Measurements from ENCODE around the gene TMEM161A. TPM values are rescaled to one million over a fixed set of nuclear protein-coding genes. Genes with fewer than 3 reads are reported as not detected.
"Not testable (repeated sequence)": the region's sequence is repeated elsewhere in the genome, so short reads cannot be mapped to it uniquely, and the experiment has no call there.

TMEM161A gene
- total RNA-seq, 1 donor from 2014 or later, result 45.2 TPM

DNA sequence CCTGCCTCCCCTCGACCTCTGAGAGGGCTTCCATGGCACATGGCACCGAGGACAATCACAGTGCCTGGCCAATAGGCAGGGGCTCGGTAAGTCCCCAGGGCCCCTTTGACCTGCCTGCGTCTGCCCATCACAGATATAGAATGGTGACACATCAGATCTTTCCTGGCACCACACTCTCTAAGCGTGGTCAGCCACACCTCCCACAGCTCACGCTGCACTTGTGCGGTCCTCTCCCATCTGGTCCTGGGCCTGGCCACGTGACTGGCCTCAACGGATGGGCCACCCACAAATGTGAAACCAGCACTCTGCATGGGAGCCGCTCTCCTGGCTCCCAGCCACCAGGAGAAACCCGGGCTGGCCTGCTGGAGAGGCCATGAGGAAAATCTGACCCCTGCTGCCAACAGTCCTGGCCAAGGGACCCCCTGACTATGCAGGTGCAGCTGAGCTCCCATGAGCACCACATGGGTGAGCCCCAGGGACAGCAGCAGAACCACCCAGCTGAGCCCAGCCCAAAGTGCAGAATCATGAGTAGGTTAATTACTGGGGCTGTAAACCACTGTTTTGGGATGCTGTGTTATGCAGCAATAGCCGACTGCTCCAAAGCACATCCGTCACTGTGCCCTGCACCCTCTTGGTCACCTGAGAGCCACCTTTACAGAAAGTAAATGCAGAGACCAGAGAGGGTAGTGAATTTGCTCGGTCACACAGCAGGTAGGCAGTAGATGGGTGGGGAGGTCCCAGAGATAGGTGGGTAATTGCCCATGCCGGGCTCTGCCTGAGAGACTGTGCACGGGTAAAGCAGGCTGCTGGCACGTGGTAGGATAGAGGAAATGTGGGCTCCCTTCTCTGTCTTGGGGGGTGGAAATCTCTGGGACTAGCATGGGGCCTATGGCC lies 41.5 kb upstream of the TMEM161A start:
- H3K4me1 Mint-ChIP-seq (ENCODE audit: unreplicated experiment), result no peaks in the 10 kb centered on the region
- H3K9me3 Mint-ChIP-seq, result no peaks in the 10 kb centered on the region
- H3K4me3 Mint-ChIP-seq, result no peak overlapping the region
- TF ChIP-seq CTCF (conservative IDR thresholded peaks at IDR 0.05), result no peak
- no peak for DNase-seq (ENCODE audit: extremely low spot score, unreplicated experiment)
- H3K36me3 Mint-ChIP-seq, result peaks cover 9% of the 10 kb centered on the region
- no peak overlapping the region for H3K27ac Mint-ChIP-seq
- H3K27me3 Mint-ChIP-seq, result no peaks in the 10 kb centered on the region

- H3K27ac Mint-ChIP-seq, result no peak overlapping the region
- H3K4me3 Mint-ChIP-seq, result no peak overlapping the region
- TF ChIP-seq CTCF (conservative IDR thresholded peaks at IDR 0.05), result no peak
- no peaks in the 10 kb centered on the region for H3K4me1 Mint-ChIP-seq (ENCODE audit: unreplicated experiment)
- H3K27me3 Mint-ChIP-seq, result no peaks in the 10 kb centered on the region
- no peak for DNase-seq (ENCODE audit: extremely low spot score, unreplicated experiment)
- H3K9me3 Mint-ChIP-seq, result no peaks in the 10 kb centered on the region
- peaks cover 6% of the 10 kb centered on the region for H3K36me3 Mint-ChIP-seq
Observed at GRCh38 chr19:19176950-19177349, 38.7 kb upstream of the TMEM161A start.

GRCh38 chr19:19173243-19173642 lies 35.0 kb upstream of the TMEM161A start:
- H3K27ac Mint-ChIP-seq; H3K4me3 Mint-ChIP-seq; H3K9me3 Mint-ChIP-seq; H3K36me3 Mint-ChIP-seq; H3K4me1 Mint-ChIP-seq (ENCODE audit: unreplicated experiment); DNase-seq (ENCODE audit: extremely low spot score, unreplicated experiment): not testable (repeated sequence)
- peaks cover 19% of the 10 kb centered on the region for H3K27me3 Mint-ChIP-seq

DNA sequence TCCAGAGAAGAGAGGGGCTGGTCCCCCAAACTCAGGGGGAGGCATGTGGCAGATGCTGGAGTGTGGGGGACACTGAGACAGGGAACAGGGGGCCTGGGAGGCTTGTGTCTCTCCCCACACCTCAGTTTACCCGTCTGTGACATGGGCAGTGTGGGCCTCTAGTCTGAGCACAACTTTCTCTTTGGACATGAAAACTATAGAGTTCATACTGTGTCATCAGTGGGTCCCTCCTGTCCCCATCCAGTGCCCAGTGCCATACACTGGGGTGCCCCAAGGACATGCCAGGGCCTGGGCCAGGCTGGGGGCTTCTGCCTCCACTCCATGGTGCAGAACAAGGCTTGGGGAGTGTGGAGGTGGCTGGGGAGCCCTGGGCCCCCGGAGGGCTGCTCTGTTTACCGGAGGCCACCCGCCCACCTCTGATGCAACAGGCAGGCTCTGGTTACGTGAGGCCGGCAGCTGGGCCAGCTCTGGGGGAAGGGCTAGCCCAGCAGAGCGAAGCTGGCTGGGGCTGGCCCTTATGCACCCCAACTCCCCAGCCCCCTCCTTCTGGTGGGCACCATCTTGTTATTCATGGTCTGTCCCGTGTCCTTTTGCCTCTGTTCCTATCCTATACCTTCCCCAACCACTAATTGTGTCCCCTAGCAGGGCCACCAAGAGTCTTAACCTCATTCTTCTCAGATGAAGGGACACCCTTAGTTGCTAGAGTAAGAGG lies 33.7 kb upstream of the TMEM161A start:
- Mint-ChIP-seq H3K36me3 (no peaks in the 10 kb centered on the region), H3K4me1 (ENCODE audit: unreplicated experiment) (peaks cover 9% of the 10 kb centered on the region), H3K4me3 (no peak overlapping the region), H3K27ac (no peak overlapping the region), H3K27me3 (peaks cover 19% of the 10 kb centered on the region), H3K9me3 (no peaks in the 10 kb centered on the region)
- TF ChIP-seq CTCF (conservative IDR thresholded peaks at IDR 0.05), result no peak
- DNase-seq (ENCODE audit: extremely low spot score, unreplicated experiment), result no peak

DNA sequence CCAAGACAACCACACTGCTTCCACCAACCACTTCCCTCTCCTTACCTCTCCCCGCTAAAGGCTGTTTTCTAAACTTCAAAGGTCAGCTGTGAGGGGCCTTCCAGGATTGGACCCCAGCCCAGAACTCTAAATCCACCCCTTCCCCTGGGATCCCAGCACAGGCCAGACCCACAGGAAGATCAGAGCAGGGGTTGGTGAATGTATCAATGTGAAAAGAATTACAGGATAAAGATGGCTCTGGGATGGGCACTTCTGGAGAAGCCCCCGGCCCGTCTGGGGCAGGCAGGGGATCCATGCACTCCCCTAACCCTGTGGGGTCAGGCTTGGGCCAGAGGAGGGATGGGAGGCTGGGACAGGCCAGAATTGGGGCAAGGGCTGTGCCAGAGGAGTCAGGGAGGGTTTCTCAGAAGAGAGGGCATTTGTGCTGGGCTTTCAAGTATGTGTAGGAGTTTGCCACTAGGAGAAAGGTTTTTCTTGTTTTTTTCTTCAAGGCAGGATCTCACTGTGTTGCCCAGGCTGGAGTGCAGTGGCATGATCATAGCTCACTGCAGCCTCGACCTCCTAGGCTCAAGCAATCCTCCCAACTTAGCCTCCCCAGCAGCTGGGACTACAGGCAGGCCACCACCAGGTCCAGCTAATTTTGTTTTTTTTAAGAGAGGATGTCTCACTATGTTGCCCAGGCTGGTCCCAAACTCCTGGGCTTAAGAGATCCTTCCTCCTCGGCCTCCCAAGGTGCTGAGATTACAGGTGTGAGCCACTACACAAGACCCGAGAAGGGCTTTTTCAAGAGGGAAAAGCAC lies 32.8 kb upstream of the TMEM161A start:
- H3K4me3 Mint-ChIP-seq, result peak overlapping the region; percentile 76
- H3K4me1 Mint-ChIP-seq (ENCODE audit: unreplicated experiment), result peaks cover 9% of the 10 kb centered on the region
- peak overlapping the region; percentile 63 for H3K27ac Mint-ChIP-seq
- TF ChIP-seq CTCF (conservative IDR thresholded peaks at IDR 0.05), result no peak
- H3K27me3 Mint-ChIP-seq, result peaks cover 19% of the 10 kb centered on the region
- H3K9me3 Mint-ChIP-seq, result no peaks in the 10 kb centered on the region
- no peak for DNase-seq (ENCODE audit: extremely low spot score, unreplicated experiment)
- H3K36me3 Mint-ChIP-seq, result no peaks in the 10 kb centered on the region
